HG03135 (cell line): ENCODE measurements around the gene DAPK3.
"Not testable (repeated sequence)": the region's sequence is repeated elsewhere in the genome, so short reads cannot be mapped to it uniquely, and the experiment has no call there.

Experiments used
- ATAC-seq: cut with Tn5 transposase; IDR thresholded peaks from one replicate; pipeline ENCODE4 v1.9.1; 2021; ENCODE audit warnings: mild to moderate bottlenecking, moderate library complexity; ENCODE audit not compliant: unreplicated experiment

The DAPK3 gene

GRCh38 chr19:3970808-3971598, at the start of gene DAPK3:
DAPK3 (minus strand) TSS chr19:3971099; CDS start chr19:3969735, 1,364 bp downstream.
- peak; percentile 88 for ATAC-seq

GRCh38 chr19:4019578-4019977, 48.7 kb upstream of the DAPK3 start:
- no peak for ATAC-seq

GRCh38 chr19:4018775-4019504, 48.0 kb upstream of the DAPK3 start:
- no peak for ATAC-seq

GRCh38 chr19:4018140-4018613, 47.3 kb upstream of the DAPK3 start:
- ATAC-seq, result no peak

- ATAC-seq, result no peak
These were observed 46.2 kb upstream of the DAPK3 start for GRCh38 chr19:4016903-4017638.

GRCh38 chr19:4016486-4016885, 45.6 kb upstream of the DAPK3 start:
- ATAC-seq, result no peak

GRCh38 chr19:4015705-4016402, 45.0 kb upstream of the DAPK3 start:
- ATAC-seq, result no peak

- no peak for ATAC-seq
These were observed 43.9 kb upstream of the DAPK3 start for GRCh38 chr19:4014541-4015491.

- ATAC-seq, result no peak
These were observed 43.1 kb upstream of the DAPK3 start for GRCh38 chr19:4013886-4014540.

- no peak for ATAC-seq
These were observed 42.2 kb upstream of the DAPK3 start for GRCh38 chr19:4012975-4013634.

GRCh38 chr19:4012092-4012974, 41.4 kb upstream of the DAPK3 start:
- ATAC-seq, result no peak

GRCh38 chr19:4011430-4011829, 40.5 kb upstream of the DAPK3 start:
- not testable (repeated sequence) for ATAC-seq

GRCh38 chr19:4010808-4011110, 39.9 kb upstream of the DAPK3 start:
- ATAC-seq, result no peak

GRCh38 chr19:4009990-4010807, 39.3 kb upstream of the DAPK3 start:
- ATAC-seq, result no peak

- peak; percentile 2 for ATAC-seq
These were observed 37.1 kb upstream of the DAPK3 start for GRCh38 chr19:4007836-4008539.
